Activated gamma-delta T cell (primary cell): ENCODE results near the gene IDI1.
"Not testable (repeated sequence)": the region's sequence is repeated elsewhere in the genome, so short reads cannot be mapped to it uniquely, and the experiment has no call there.

Source experiments
- DNase-seq: peaks from one replicate; lab custom pipeline; 2025; lab: John Stamatoyannopoulos, UW

The IDI1 gene

GRCh38 chr10:1063232-1063865 is 14.4 kb upstream of the IDI1 start:
- no peak for DNase-seq

DNA sequence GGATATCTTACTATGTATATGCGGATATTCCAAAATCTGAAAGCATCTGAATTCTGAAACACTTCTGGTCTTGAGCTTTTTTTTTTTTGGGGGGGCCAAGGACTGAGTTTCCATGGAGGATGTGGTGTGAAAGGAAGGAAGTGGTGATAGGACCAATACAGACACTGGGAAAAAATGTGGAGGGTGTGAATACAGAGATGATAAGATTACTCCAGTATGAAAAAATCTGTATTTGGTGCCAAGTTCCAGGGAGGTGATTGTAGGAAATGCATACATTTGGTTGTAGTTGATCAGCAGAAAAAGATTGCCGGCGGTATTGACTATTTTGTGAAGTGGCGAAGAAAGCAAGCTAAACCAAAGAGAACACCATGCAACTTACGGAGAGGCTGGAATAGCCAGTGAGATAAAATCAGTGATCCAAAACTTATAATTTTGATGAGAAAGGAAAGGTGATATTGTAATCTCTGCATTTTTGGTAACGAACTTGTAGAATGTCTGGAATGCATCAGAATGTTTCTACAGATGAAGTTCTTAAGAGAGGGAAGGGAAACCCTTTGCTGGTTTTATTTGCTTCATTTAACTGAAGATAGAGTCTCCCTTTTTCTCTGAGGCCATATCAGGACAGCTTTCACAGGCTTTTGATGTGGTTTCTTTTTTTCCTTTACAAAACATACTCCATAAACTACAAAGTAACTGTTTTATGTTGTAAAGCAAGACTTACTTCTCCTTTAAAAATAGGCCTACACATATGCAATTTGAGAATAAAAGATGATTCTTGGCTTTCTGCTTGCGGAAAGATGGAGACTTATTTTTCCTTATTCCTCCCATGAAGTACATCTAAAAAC is 13.2 kb upstream of the IDI1 start:
- DNase-seq, result no peak

GRCh38 chr10:1059902-1060301 is 11.0 kb upstream of the IDI1 start:
- DNase-seq, result no peak

- no peak for DNase-seq
Observed at GRCh38 chr10:1058017-1058416, 9.1 kb upstream of the IDI1 start.

- no peak for DNase-seq
Observed at GRCh38 chr10:1057106-1057657, 8.3 kb upstream of the IDI1 start.

DNA sequence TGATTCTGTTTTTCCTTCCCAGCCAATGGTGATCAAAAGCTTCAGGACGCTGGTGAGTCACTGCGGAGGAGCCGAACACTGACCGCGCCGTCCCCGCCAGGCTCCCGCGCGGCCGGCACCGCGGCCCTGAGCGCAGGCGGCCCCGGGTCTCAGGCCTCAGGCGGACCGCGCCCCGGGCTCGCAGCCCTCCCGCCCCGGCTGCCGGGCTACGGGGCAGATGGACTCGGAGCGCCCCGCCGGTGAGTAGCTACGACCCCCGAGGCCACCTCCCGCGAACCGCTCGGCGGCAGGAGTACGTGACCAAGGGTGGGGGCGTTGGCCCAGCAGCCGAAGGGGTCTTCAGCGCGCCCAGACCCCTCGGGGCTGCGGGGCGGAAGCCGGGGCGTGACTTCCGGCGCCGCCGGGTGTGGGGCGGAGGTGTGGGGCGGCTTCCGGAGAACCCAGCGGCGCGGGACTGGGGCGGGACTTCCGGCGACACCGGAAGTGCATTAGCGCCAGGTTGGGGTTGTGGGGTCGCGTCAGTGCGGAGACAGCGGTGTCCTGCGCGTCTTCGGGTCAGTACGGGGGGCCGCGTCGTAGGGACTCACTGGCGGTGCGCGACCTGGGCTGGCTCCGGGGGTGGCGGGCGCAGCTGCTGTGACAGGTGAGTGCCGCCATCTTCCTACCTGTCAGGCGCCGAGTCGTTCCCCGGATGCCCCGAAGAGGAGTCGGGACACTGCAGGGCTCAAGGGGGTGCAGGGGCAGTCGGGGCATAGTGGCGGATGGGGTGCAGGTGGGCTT is 7.6 kb upstream of the IDI1 start, which contains the start of gene WDR37:
Gene WDR37, plus strand, starts transcription at position 60 of the 780 bp plus-strand sequence. CDS start 15,771 bp downstream, outside the sequence.
- DNase-seq, result peak; percentile 82

DNA sequence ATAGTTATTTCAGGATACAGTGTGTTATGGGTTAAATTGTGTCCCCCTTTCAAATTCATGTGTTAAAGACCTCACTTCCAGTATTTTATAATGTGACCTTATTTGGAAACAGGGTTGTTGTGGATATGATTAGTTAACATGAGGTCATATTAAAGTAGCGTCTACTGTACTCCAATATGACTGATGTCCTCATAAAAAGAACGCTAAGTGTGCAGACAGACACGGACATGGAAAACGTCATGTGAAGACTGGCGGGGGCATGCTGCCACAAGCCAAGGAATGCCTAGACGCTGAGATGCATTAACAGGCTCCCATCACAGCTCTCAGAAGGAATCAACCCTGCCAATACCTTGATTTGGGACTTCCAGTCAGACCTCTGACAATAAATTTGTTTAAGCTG is 5.8 kb upstream of the IDI1 start:
- no peak for DNase-seq

DNA sequence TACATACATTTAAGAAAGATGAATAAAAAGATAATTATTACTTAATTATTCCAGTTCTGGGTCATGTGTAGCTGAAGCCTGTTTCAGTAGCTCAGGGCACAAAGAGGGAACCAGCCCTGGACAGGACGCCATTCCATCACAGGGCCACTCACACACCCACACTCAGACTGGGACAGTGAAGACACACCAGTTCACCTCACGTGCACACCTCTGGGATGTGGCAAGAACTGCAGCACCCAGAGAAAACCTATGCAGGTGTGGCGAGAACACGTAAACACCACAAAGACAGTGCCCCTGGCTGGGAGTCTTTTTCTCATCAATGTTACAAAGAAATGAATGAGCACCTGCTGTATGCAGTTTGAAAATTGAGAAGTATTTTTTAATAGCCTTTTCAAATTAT is 1.6 kb upstream of the IDI1 start:
- DNase-seq, result no peak

GRCh38 chr10:1050145-1050544 is 1.2 kb upstream of the IDI1 start:
- DNase-seq, result no peak

GRCh38 chr10:1049425-1049958 is 573 bp upstream of the IDI1 start:
- no peak for DNase-seq

DNA sequence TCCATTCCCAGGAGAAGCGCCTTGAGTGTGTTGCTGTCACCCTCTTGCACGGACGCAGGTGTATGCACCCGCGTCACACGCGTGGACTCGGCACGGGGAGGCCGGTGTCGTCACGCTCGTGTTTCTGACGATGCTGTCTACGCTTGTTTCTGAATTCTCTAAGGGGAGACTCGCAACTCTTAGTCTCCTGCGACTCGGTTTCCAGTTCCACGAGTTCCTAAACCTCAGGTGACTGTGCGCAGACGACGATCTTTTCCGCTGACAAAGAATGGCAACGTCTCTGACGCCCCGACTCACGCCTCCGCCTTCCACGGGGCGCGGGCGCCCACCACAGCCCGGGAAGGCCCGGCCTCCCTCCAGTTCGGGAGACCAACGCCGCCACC is 579 bp downstream of the IDI1 start:
- peak; percentile 56 for DNase-seq

GRCh38 chr10:1047937-1048336 is 982 bp downstream of the IDI1 start:
- no peak for DNase-seq

GRCh38 chr10:1045415-1045814 is 3.5 kb downstream of the IDI1 start:
- no peak for DNase-seq

- no peak for DNase-seq
Observed at GRCh38 chr10:1044964-1045363, 4.0 kb downstream of the IDI1 start.

GRCh38 chr10:1044146-1044545 is 4.8 kb downstream of the IDI1 start:
- DNase-seq, result no peak

DNA sequence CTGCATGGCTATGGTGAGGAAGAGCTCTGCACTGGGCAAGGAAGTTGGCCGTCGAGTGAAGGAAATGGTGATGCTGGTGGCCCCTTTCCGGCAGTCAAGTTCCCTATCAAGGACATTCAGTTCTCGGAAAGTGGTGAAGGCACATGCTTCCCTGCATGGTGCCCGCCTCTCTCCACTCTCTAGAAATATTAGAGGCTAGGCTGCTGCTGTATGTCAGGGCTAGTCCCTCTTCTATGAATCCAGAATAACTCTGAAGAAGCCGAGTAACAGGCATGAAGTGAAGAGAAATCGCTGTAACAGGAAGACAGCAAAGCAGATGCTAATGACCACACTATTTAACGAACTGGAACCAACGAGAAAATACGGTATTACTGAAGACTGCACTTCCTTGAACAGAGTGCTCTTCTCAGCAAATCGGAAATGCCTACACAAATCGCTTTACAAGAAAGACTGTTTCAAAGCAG is 5.4 kb downstream of the IDI1 start:
- DNase-seq, result no peak

GRCh38 chr10:1041514-1041913 is 7.4 kb downstream of the IDI1 start:
- DNase-seq, result no peak

GRCh38 chr10:1040133-1040532 is 8.8 kb downstream of the IDI1 start:
- DNase-seq, result no peak

GRCh38 chr10:1038769-1039168 is 10.2 kb downstream of the IDI1 start:
- not testable (repeated sequence) for DNase-seq

- DNase-seq, result no peak
Observed at GRCh38 chr10:1037098-1037497, 11.8 kb downstream of the IDI1 start.

- DNase-seq, result no peak
Observed at GRCh38 chr10:1036341-1036791, 12.6 kb downstream of the IDI1 start.

DNA sequence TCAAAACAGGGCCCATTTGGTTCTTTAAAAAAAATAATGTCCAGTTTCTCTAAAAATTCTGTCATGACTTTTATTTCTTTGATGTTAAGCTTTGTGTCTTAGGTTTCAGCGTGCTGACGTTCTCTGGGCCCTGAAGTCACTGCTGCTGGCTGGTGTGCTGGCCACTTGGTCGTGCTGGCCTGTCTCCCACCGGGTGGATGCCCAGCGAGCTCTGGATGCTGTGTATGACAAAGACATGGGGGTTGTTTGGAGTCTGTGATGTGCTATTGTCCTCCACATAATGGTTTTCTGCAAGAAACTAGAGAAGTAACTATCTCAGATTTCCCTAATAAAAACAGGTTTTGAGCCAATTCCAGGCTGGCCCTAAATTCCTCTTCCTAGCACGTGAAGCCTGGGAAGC is 13.7 kb downstream of the IDI1 start:
- no peak for DNase-seq
